ENCODE data around the gene GLI3.
A peak's percentile ranks its signal among the peaks of the same experiment; 100 is the strongest.

Gene GLI3

DNA sequence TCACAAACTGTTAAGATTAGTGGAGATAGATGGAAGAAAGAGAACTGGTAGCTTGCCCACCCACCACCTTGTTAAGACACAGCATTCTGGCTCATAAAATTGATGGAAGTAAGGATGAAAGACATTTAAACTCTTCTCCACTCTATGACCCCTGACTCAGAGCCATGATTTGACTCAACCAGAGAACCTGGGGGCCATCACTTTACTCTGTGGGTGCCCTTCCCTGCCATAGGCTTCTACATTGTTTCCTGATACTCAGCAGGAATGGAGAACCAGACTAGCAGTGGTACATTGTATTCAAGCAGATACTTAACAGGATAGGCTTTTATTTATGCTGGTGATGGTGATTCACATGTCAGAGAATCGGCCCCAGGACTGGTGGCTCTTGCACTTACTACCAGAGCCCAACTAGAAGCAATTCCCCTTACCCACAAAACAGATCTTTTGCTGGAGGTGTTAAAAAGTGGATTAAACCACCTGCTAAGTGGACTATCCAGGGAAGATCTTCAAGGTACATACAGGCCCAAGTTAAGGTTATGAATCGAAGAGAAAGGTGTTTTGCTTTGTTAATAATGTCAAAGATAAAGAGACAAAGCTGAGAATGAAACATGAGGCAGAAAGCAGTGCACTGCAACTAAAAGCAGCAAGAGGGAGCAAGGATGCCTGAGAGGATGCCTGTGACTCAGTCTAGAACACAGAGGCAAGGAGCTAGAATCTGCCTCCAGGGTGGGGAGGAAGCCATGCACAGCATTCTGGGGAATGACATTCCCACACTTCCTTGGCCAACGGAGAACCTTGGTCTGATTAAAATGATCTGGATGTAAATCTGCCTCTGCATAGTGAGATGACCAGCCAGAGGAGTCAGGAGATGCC, 36.0 kb upstream of the GLI3 start:
- Mint-ChIP-seq H3K36me3 (ENCODE audit: low read depth) (no peaks in the 10 kb centered on the region), H3K27ac (no peak overlapping the region), H3K27me3 (ENCODE audit: low read depth, poor library complexity) (peaks cover 3% of the 10 kb centered on the region), H3K4me3 (no peak overlapping the region), H3K9me3 (peaks cover under 1% of the 10 kb centered on the region), H3K4me1 (peaks cover 25% of the 10 kb centered on the region)
- DNase-seq = no peak
- TF ChIP-seq, protein P1, sequence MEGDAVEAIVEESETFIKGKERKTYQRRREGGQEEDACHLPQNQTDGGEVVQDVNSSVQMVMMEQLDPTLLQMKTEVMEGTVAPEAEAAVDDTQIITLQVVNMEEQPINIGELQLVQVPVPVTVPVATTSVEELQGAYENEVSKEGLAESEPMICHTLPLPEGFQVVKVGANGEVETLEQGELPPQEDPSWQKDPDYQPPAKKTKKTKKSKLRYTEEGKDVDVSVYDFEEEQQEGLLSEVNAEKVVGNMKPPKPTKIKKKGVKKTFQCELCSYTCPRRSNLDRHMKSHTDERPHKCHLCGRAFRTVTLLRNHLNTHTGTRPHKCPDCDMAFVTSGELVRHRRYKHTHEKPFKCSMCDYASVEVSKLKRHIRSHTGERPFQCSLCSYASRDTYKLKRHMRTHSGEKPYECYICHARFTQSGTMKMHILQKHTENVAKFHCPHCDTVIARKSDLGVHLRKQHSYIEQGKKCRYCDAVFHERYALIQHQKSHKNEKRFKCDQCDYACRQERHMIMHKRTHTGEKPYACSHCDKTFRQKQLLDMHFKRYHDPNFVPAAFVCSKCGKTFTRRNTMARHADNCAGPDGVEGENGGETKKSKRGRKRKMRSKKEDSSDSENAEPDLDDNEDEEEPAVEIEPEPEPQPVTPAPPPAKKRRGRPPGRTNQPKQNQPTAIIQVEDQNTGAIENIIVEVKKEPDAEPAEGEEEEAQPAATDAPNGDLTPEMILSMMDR (IDR thresholded peaks at IDR 0.05) = no peak

DNA sequence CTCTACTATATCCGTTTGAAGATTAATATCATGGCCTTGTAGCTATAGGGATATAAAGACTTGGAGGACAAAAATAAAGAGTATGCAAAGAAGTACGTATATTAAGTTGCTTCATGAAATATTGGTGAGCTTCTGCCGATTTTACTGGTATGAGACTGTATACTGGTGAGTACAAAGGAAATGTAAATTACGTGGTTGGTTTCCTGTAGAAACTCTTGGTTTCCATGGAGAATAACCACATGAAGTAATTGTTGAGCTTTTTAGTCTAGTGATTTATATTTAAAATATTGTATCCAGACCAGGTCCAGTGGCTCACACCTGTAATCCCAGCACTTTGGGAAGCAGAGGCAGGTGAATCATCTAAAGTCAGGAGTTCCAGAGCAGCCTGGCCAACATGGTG, 32.2 kb upstream of the GLI3 start:
- TF ChIP-seq, protein P1 (IDR thresholded peaks at IDR 0.05) = no peak
- Mint-ChIP-seq H3K4me1 (peaks cover 37% of the 10 kb centered on the region), H3K27me3 (ENCODE audit: low read depth, poor library complexity) (no peaks in the 10 kb centered on the region), H3K9me3 (no peaks in the 10 kb centered on the region), H3K4me3 (no peak overlapping the region), H3K27ac (no peak overlapping the region), H3K36me3 (ENCODE audit: low read depth) (no peaks in the 10 kb centered on the region)
- no peak for DNase-seq

DNA sequence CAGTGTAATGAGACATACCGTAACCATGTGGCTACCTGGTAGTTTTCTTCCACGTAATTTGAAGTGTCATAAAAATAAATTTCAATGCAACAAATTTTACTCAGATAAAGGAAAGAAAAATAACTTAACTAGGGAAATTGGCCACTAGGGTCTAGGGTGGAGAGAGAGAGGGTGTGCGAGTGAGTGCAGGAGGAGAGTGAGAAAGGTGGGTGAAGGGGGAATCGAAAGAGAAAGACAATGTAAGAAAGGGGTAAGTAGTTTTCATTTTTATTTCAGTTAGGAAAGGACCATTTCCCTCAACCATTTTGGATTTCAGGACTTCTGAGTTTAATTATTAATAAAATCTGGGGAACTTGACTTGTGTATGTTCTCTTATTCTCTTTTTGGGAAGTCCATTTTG, 27.7 kb upstream of the GLI3 start:
- no peak overlapping the region for H3K4me3 Mint-ChIP-seq
- no peak overlapping the region for H3K27ac Mint-ChIP-seq
- no peaks in the 10 kb centered on the region for H3K9me3 Mint-ChIP-seq
- no peaks in the 10 kb centered on the region for H3K36me3 Mint-ChIP-seq (ENCODE audit: low read depth)
- H3K4me1 Mint-ChIP-seq = peaks cover 49% of the 10 kb centered on the region
- no peak for DNase-seq
- H3K27me3 Mint-ChIP-seq (ENCODE audit: low read depth, poor library complexity) = no peaks in the 10 kb centered on the region
- TF ChIP-seq, protein P1 (IDR thresholded peaks at IDR 0.05) = no peak

DNA sequence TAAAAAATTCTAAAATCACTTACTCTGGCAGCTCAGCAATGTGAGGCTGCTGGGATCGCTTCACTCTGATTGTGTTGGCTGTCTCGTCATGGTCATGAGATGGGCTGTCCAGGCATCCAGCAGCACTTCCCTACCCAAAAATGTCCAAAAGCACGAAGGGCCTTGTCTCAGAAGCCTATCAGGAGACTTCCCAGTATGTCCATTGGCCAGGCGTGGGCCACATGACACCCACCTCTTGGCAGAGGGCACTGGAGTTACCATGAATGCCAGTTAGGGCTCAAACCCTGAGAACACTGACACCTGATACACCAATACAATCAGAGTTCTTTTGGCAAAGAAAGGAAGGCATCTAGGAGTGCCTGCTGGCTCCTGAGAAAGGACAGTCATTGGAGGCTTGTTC, 27.0 kb upstream of the GLI3 start:
- no peaks in the 10 kb centered on the region for H3K9me3 Mint-ChIP-seq
- no peak overlapping the region for H3K27ac Mint-ChIP-seq
- H3K36me3 Mint-ChIP-seq (ENCODE audit: low read depth) = no peaks in the 10 kb centered on the region
- TF ChIP-seq, protein P1 (IDR thresholded peaks at IDR 0.05) = no peak
- H3K4me3 Mint-ChIP-seq = no peak overlapping the region
- DNase-seq = no peak
- H3K4me1 Mint-ChIP-seq = peaks cover 49% of the 10 kb centered on the region
- no peaks in the 10 kb centered on the region for H3K27me3 Mint-ChIP-seq (ENCODE audit: low read depth, poor library complexity)

DNA sequence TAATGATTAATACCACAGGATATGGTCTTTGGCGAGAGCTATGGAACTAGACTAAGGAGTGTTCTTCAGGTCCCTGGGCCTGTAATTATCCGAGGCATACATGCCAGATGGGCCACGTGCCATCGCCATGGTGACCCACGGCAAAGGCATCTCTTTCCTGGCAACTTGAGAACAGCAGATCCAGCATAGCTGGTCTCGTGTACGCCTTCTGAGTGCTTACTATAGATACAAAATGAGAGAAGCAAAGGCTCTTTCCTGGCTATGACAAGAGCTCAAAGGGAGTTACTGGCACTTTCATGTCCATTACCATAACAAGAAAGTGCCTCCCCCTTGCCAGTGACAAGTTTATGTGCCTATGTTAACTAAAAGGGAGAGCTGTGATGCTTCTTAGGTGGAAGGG, 26.0 kb upstream of the GLI3 start:
- TF ChIP-seq, protein P1 (IDR thresholded peaks at IDR 0.05) = no peak
- DNase-seq = peak; percentile 46
- no peaks in the 10 kb centered on the region for H3K36me3 Mint-ChIP-seq (ENCODE audit: low read depth)
- H3K4me1 Mint-ChIP-seq = peaks cover 49% of the 10 kb centered on the region
- H3K4me3 Mint-ChIP-seq = no peak overlapping the region
- H3K27ac Mint-ChIP-seq = no peak overlapping the region
- peaks cover 3% of the 10 kb centered on the region for H3K9me3 Mint-ChIP-seq
- no peaks in the 10 kb centered on the region for H3K27me3 Mint-ChIP-seq (ENCODE audit: low read depth, poor library complexity)

DNA sequence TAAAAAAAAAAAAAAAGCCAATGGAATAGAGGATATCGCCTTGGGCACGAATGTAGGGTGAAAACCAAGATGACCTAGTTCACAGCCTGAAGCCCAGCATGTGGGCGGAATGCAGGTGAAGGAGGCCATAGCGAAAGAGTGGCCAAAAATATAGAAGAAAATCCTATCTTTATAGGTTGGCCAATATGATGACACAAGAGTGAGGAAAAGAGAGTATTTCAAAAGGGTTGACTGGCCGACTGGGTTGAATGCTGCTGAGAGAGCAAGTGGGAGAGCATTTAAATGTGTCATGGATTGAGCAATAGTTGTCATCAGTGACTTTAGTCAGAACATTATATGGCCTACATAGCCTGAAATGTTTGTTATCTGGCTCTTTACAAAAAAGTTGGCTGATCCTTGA, 17.2 kb upstream of the GLI3 start:
- TF ChIP-seq, protein P1 (IDR thresholded peaks at IDR 0.05) = no peak
- no peak overlapping the region for H3K4me3 Mint-ChIP-seq
- peaks cover 6% of the 10 kb centered on the region for H3K36me3 Mint-ChIP-seq (ENCODE audit: low read depth)
- H3K9me3 Mint-ChIP-seq = peaks cover 25% of the 10 kb centered on the region
- no peak for DNase-seq
- H3K27me3 Mint-ChIP-seq (ENCODE audit: low read depth, poor library complexity) = peaks cover 3% of the 10 kb centered on the region
- no peak overlapping the region for H3K27ac Mint-ChIP-seq
- no peaks in the 10 kb centered on the region for H3K4me1 Mint-ChIP-seq
